ENCODE data around the gene DOLPP1. TPM values are rescaled to one million over a fixed set of nuclear protein-coding genes. Genes with fewer than 3 reads are reported as not detected.

DOLPP1 gene
- total and polyA plus RNA-seq, 4 donors: 14.6 to 15.6 (median 15.0) TPM

GRCh38 chr9:129138476-129139232, 57.7 kb downstream of the DOLPP1 start (continued):
- peak; percentile 29 for TF ChIP-seq ZBTB33 (IDR thresholded peaks at IDR 0.05)
- TF ChIP-seq JUND (IDR thresholded peaks at IDR 0.05): peak; percentile 100
- TF ChIP-seq, protein P1, sequence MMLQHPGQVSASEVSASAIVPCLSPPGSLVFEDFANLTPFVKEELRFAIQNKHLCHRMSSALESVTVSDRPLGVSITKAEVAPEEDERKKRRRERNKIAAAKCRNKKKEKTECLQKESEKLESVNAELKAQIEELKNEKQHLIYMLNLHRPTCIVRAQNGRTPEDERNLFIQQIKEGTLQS (IDR thresholded peaks at IDR 0.05): peak; percentile 98
- peak; percentile 76 to 84 for TF ChIP-seq RXRA (IDR thresholded peaks at IDR 0.05)

DNA sequence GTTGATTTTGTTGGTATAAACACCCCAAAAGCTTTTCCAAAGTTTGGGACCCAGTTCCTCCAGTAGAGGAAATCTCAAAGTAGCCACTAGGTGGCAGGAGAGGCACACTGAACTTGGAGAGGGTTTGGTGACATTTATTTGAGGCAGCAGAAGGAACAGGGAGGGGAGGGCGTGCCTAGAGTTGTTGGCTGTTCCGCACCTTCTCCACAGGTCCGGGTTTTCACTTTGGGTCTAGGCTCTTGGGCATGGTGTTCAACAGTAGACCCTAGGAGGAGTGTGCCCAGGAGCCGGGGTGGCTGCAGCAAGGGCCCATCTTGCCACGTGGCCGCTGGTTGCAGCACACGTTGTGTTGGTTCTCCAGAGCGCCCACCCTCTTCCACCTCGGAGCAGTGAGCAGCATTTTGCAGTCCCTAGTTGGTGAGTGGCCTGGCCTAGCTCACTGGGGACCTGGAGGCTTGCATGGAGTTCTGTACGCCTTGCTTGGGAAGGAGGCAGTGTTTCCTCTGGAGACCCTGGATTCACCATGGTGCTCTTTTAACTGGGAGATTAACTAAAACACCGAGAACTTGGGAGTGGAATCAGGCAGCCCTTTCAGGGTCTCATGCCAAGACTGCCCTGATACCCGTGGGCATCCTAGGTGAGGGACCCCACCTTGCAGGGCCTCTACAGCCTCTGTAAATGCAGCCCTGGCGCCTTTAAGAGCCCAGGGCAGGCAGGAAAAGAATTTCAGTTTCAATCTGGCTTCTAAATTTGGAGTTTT, 58.5 kb downstream of the DOLPP1 start:
- peak; percentile 78 for DNase-seq (ENCODE audit: low spot score)
- no peaks in the 10 kb centered on the region for H3K9me3 ChIP-seq (ENCODE audit: control insufficient read depth in 4 of 4, low read length in 3 of 4)
- TF ChIP-seq RAD21 (IDR thresholded peaks at IDR 0.05) (peak; percentile 92 to 94), ZBTB33 (IDR thresholded peaks at IDR 0.05) (no peak), HNF4A (conservative IDR thresholded peaks at IDR 0.05) (peak in 1 of 2 donors; percentile 5), CTCF (IDR thresholded peaks at IDR 0.05; ENCODE audit: low read depth, low read length, missing input control) (peak; percentile 93), NR2F2 (IDR thresholded peaks at IDR 0.05) (peak; percentile 3), JUND (IDR thresholded peaks at IDR 0.05) (no peak)
- TF ChIP-seq, protein P1 (IDR thresholded peaks at IDR 0.05): no peak
- H3K9ac ChIP-seq (ENCODE audit: low read depth in 1 of 2, low read length in 2 of 2): peak overlapping the region; percentile 93 to 99
- no peaks in the 10 kb centered on the region for H3K27me3 ChIP-seq (ENCODE audit: control insufficient read depth in 4 of 4, insufficient read depth in 4 of 4, low read length in 3 of 4)
- H3K36me3 ChIP-seq (ENCODE audit: control insufficient read depth in 4 of 4, insufficient read depth in 3 of 4, low read depth in 1 of 4, low read length in 3 of 4): peaks cover 4 to 8% (median 5%) of the 10 kb centered on the region in 4 donors
- peak overlapping the region; percentile 51 to 64 (median 60) for H3K4me3 ChIP-seq (ENCODE audit: low read depth in 1 of 3, low read length in 3 of 3)
- peak overlapping the region; percentile 98 for H3K27ac ChIP-seq (ENCODE audit: low read depth in 1 of 2, low read length in 2 of 2)
- WGBS: 10% methylated on average over 13 of the region's 13 CpGs
- peaks cover 15 to 76% (median 55%) of the 10 kb centered on the region in 4 donors for H3K4me1 ChIP-seq (ENCODE audit: control insufficient read depth in 4 of 4, insufficient read depth in 4 of 4, low read length in 3 of 4)

DNA sequence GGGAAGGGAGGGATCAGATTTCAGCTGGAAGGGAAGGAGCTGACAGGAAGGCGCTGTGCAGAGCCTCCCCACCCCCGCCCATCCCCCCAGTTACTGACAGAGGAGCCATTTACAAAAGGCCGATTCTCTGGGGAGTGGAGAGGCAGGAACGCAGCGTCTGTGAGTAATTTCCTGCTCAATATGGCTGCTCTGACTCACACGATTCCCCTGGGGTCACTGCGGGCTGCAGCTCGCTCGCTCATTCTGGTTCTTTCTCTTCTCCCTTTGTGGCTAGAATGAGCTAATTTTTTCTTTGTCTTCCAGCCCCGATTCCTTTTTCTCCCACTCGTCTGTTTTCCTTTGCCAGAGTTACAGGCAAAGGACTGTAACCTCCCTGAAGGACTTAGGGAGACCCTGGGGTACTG, 59.1 kb downstream of the DOLPP1 start:
- peaks cover 3 to 5% (median 4%) of the 10 kb centered on the region in 4 donors for H3K36me3 ChIP-seq (ENCODE audit: control insufficient read depth in 4 of 4, insufficient read depth in 3 of 4, low read depth in 1 of 4, low read length in 3 of 4)
- peaks cover 15 to 76% (median 55%) of the 10 kb centered on the region in 4 donors for H3K4me1 ChIP-seq (ENCODE audit: control insufficient read depth in 4 of 4, insufficient read depth in 4 of 4, low read length in 3 of 4)
- H3K4me3 ChIP-seq (ENCODE audit: low read depth in 1 of 3, low read length in 3 of 3): peak overlapping the region; percentile 51 to 64 (median 60)
- peak overlapping the region; percentile 98 for H3K27ac ChIP-seq (ENCODE audit: low read depth in 1 of 2, low read length in 2 of 2)
- H3K27me3 ChIP-seq (ENCODE audit: control insufficient read depth in 4 of 4, insufficient read depth in 4 of 4, low read length in 3 of 4): no peaks in the 10 kb centered on the region
- peak; percentile 69 for DNase-seq (ENCODE audit: low spot score)
- H3K9ac ChIP-seq (ENCODE audit: low read depth in 1 of 2, low read length in 2 of 2): peak overlapping the region; percentile 93 to 99
- 2% methylated on average over 11 of the region's 11 CpGs for WGBS
- no peaks in the 10 kb centered on the region for H3K9me3 ChIP-seq (ENCODE audit: control insufficient read depth in 4 of 4, low read length in 3 of 4)
- peak; percentile 49 to 51 for TF ChIP-seq RAD21 (IDR thresholded peaks at IDR 0.05)
- peak; percentile 44 for TF ChIP-seq FOXA2 (IDR thresholded peaks at IDR 0.05)
- TF ChIP-seq NR2F2 (IDR thresholded peaks at IDR 0.05): peak; percentile 69
- TF ChIP-seq, protein P2, sequence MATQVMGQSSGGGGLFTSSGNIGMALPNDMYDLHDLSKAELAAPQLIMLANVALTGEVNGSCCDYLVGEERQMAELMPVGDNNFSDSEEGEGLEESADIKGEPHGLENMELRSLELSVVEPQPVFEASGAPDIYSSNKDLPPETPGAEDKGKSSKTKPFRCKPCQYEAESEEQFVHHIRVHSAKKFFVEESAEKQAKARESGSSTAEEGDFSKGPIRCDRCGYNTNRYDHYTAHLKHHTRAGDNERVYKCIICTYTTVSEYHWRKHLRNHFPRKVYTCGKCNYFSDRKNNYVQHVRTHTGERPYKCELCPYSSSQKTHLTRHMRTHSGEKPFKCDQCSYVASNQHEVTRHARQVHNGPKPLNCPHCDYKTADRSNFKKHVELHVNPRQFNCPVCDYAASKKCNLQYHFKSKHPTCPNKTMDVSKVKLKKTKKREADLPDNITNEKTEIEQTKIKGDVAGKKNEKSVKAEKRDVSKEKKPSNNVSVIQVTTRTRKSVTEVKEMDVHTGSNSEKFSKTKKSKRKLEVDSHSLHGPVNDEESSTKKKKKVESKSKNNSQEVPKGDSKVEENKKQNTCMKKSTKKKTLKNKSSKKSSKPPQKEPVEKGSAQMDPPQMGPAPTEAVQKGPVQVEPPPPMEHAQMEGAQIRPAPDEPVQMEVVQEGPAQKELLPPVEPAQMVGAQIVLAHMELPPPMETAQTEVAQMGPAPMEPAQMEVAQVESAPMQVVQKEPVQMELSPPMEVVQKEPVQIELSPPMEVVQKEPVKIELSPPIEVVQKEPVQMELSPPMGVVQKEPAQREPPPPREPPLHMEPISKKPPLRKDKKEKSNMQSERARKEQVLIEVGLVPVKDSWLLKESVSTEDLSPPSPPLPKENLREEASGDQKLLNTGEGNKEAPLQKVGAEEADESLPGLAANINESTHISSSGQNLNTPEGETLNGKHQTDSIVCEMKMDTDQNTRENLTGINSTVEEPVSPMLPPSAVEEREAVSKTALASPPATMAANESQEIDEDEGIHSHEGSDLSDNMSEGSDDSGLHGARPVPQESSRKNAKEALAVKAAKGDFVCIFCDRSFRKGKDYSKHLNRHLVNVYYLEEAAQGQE (IDR thresholded peaks at IDR 0.05): peak; percentile 83
- TF ChIP-seq ZBTB33 (IDR thresholded peaks at IDR 0.05): peak; percentile 45
- TF ChIP-seq FOXA1 (IDR thresholded peaks at IDR 0.05): peak; percentile 44
- peak; percentile 82 for TF ChIP-seq TAF1 (conservative IDR thresholded peaks at IDR 0.05)
- TF ChIP-seq, protein P1 (IDR thresholded peaks at IDR 0.05): peak; percentile 67
- TF ChIP-seq YY1 (IDR thresholded peaks at IDR 0.05): peak; percentile 98
